ENCODE measurements around the gene PAPSS1. TPM values are rescaled to one million over a fixed set of nuclear protein-coding genes. Genes with fewer than 3 reads are reported as not detected.

Gene PAPSS1
- total and polyA plus RNA-seq, 2 experiments from 2014 or later = 72.0 to 85.8 TPM

DNA sequence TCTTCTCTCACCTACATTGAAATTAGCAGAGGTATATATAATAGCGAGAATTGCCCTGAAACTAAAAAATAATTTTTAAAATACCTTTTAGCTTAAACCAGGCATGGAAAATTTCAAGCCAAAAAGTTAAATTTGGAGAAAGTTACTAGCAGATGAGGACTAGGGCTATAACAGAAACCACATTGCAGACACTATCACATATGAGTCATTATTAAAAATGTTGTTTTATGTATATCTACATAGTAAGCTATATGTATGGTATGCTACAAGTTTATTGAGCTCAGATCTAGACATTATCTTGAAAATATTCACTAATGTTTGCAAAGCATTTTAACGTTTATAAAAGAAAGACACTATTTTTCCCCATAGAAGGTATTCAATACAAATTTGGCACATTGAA lies 147.8 kb downstream of the PAPSS1 start:
- H4K20me1 ChIP-seq (replicated peaks; ENCODE audit: insufficient read depth) = no peaks in the 10 kb centered on the region
- H3K4me1 ChIP-seq (ENCODE audit: insufficient read depth) = no peaks in the 10 kb centered on the region
- Mint-ChIP-seq H3K36me3 (ENCODE audit: low read depth) (no peaks in the 10 kb centered on the region), H3K4me1 (no peaks in the 10 kb centered on the region), H3K27me3 (ENCODE audit: insufficient read depth, low read depth, poor library complexity) (no peaks in the 10 kb centered on the region), H3K27ac (no peak overlapping the region), H3K4me3 (no peak overlapping the region), H3K9me3 (no peaks in the 10 kb centered on the region; the same call in 2 of the 3 replicates)
- 0 out of 2 replicates have a peak, but pooled peaks cover 4% of the 10 kb centered on the region for H3K9me2 ChIP-seq (ENCODE audit: insufficient read depth)
- no peak overlapping the region for H3K4me2 ChIP-seq
- H3F3A ChIP-seq (replicated peaks; ENCODE audit: low read depth) = no peaks in the 10 kb centered on the region
- no peak overlapping the region for H3K27ac ChIP-seq (ENCODE audit: low read depth)
- no peaks in the 10 kb centered on the region for H3K36me3 ChIP-seq (ENCODE audit: insufficient read depth)
- no peak overlapping the region for H2AFZ ChIP-seq
- no peak overlapping the region for H3K4me3 ChIP-seq
- DNase-seq (ENCODE audit: low spot score) (no peak), ATAC-seq (no peak)
- no peaks in the 10 kb centered on the region for H3K27me3 ChIP-seq (ENCODE audit: insufficient read depth)
- TF ChIP-seq ETS1 (IDR thresholded peaks at IDR 0.05) (no peak), STAT1 (IDR thresholded peaks at IDR 0.05; ENCODE audit: unreplicated experiment) (no peak), ZNF331 (CRISPR knock-in tag; IDR thresholded peaks at IDR 0.05; ENCODE audit: low read depth) (no peak), JUNB (IDR thresholded peaks at IDR 0.05; ENCODE audit: unreplicated experiment) (no peak), POLR2AphosphoS5 (IDR thresholded peaks at IDR 0.05; ENCODE audit: low read depth) (no peak), EZH2 (IDR thresholded peaks at IDR 0.05; ENCODE audit: low read depth, unreplicated experiment) (no peak), CREB1 (CRISPR knock-in tag; IDR thresholded peaks at IDR 0.05; ENCODE audit: low read depth) (no peak), ZNF462 (CRISPR knock-in tag; IDR thresholded peaks at IDR 0.05) (no peak), CTCF (conservative IDR thresholded peaks at IDR 0.05; ENCODE audit: low read depth in 2 of 2) (no peak), EZH2phosphoT487 (IDR thresholded peaks at IDR 0.05; ENCODE audit: unreplicated experiment) (no peak), NANOG (IDR thresholded peaks at IDR 0.05; ENCODE audit: borderline replicate concordance) (no peak), ZNF114 (CRISPR knock-in tag; IDR thresholded peaks at IDR 0.05) (no peak)
- TF ChIP-seq, protein P1, sequence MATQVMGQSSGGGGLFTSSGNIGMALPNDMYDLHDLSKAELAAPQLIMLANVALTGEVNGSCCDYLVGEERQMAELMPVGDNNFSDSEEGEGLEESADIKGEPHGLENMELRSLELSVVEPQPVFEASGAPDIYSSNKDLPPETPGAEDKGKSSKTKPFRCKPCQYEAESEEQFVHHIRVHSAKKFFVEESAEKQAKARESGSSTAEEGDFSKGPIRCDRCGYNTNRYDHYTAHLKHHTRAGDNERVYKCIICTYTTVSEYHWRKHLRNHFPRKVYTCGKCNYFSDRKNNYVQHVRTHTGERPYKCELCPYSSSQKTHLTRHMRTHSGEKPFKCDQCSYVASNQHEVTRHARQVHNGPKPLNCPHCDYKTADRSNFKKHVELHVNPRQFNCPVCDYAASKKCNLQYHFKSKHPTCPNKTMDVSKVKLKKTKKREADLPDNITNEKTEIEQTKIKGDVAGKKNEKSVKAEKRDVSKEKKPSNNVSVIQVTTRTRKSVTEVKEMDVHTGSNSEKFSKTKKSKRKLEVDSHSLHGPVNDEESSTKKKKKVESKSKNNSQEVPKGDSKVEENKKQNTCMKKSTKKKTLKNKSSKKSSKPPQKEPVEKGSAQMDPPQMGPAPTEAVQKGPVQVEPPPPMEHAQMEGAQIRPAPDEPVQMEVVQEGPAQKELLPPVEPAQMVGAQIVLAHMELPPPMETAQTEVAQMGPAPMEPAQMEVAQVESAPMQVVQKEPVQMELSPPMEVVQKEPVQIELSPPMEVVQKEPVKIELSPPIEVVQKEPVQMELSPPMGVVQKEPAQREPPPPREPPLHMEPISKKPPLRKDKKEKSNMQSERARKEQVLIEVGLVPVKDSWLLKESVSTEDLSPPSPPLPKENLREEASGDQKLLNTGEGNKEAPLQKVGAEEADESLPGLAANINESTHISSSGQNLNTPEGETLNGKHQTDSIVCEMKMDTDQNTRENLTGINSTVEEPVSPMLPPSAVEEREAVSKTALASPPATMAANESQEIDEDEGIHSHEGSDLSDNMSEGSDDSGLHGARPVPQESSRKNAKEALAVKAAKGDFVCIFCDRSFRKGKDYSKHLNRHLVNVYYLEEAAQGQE (IDR thresholded peaks at IDR 0.05; ENCODE audit: unreplicated experiment) = no peak
- no peaks in the 10 kb centered on the region for H3K79me2 ChIP-seq (replicated peaks; ENCODE audit: insufficient read depth)
